ENCODE results near the gene MAPK4.
"Not testable (repeated sequence)": the region's sequence is repeated elsewhere in the genome, so short reads cannot be mapped to it uniquely, and the experiment has no call there.

The MAPK4 gene

DNA sequence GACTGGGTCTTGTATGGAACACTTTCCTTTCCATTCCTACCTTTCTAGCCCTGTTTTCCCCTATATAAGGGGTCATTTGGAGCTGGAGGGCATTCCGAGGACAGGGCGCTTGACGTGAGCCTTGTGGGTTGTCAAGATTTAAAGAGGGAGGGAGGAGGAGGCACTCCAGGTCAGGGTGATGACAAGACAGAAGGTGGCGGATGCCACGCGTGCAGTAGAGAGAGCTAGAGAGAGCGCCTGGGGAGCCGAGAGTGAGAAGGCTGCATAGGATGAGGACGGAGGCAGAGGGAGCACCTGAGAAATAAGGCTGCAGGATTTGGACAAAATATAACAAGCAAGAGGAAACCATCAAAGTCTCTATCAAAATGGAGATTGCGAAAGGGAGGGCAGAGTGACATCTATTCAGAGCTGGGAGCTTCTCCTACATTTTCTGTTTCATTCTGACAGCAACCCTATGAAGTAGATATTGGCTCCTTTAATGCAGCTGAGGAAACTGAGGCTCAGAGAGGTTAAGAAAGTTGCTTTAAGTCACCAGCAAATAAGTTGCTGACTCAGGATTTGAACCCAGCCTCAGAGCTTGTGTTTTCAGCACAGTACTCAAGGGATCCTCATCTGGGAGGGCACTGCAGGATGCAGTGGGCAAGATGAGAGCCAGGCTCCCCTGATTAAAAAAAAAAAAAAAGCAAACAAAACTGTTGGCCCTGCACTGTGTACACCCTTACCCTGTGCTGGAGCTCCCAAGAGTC, 135.7 kb downstream of the MAPK4 start:
- no peak for DNase-seq

DNA sequence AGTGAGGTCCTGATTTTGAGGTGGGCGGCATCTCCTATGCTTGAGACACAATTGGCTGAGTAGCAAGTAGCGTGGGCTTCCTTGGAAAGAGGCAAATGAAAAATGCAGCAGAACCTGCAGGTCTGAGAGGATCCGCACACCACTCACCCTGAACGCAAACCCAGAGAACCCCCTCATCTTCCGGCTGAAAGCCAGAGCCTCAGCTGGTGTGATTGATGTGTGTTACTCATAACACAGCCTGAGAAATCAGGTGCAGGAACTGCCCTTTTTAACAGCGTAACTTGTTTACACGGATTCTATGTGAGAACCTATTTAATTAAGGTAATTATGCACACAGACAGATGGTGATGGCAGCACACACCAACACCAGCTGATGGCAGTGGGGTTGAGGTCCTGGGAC, 136.5 kb downstream of the MAPK4 start:
- no peak for DNase-seq

DNA sequence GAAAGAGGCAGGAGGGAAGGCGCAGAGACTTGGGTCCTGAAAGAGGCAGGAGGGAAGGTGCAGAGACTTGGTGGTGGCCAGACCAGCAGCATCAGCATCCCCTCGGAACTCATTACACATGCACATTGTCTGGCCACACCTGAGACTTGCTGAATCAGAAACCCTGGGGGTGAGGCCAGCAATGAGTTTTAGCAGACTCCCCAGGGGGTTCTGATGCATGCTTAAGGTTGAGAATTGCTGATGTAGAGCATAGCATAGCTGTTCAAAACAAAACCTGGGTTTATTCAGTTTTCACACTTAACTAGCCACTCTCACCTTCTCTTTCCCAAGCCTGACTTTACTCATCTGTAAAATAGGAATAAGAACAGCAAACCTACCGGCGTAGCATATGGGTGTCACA, 137.0 kb downstream of the MAPK4 start:
- no peak for DNase-seq

DNA sequence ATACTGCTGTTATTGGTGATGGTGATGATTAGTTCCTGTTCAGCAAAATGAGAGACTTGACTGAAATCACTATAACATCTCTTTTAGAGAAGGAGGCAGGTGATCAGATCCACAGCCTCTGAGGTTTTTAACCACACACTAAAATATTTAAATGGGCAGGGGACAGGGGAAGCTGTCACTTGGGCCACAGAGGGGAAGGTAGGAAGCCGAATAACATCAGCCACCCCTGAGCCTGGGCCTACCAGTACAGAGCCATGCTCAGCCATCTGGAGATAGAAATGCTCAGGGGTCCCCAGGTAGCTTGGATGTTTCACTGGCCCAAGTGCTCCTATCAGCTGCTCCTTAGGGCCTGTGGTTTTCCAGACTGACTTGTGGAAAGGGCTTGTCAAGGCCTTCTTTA, 137.6 kb downstream of the MAPK4 start:
- DNase-seq, result no peak

DNA sequence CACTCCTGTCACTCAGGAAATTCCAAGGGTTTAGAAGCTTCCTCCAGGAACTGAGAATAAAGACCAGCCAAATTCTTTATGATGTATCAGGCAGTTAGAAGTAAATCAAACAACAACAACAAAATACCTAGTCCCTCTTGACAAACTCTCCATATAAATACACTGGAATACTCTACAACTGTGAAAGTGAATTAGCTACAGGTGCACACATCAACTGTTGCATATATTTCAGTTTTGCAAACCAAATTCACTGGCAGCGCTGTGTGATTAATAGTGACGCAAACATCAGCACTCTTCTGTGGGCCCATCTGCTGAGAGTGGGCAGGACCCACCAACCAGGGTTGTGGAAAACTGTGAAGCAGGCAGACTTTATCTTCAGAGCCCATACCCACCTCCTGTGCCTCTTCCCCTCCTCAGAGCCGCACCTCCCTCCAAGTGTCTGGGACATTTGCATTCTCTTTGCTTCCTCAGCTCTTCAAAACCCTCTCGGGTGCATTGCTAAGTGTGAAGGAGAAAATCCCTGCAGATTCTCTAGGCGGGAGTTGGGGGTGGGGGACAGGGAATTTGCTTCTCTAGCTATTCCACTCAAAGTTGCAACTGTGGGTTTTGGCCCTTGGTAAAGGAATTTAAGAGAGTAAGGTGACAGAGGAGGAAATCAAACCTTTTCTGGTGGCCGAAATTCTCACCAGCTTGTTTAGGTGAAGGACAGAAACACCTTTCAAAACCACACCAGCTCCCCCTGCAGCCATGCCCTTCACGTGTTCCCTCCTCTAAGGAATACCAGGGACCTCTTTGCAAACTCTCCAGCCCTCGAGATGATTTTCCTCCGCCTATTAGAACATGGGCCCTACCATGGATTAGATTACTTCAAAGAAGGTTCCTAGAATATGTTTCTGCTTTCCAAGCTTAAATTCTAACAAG, 140.6 kb downstream of the MAPK4 start:
- DNase-seq, result no peak

DNA sequence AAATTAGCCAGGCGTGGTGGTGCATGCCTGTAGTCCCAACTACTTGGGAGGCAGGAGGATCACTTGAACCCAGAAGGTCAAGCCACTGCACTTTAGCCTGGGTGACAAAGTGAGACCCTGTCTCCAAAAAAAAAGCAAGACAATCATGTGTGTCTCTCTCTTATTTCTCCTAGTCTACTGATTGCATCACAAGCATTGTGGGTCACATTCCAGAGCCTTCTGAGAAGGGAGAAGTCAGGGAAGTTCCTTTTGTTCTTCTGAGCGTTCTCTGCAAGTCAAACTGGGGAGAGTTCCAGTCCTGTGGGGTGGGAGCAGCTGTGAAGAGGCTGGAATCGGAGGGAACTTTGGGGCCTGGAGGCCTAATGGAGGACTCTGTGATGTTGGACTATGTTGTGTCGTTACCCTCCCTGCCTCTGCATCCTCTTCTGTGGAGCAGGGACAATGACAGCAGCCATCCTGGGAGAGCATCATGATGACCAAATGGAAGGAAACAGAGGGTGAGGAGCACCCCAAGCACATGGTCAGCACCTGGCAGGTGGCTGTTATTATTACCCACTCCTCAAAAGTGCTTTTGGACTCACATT, 144.6 kb downstream of the MAPK4 start:
- no peak for DNase-seq

DNA sequence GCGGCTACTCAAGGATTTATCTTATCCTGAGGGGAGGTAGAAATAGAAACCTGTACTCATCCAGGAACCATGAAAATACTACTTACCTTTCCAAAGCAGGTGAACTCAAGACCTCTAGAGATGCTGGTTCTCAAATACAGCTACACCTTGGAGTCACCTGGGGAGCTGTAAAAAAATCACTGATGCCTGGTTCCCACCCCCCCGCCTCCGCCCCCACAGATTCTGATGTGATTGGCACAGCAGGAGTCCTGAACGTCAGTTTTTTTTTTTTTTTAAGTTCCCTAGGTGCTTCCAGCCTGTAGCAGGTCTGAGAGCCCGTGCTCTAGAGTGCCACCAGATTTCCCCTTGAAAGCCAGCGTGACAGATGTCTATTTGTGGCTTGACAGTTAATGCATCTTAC, 146.3 kb downstream of the MAPK4 start:
- DNase-seq, result no peak

DNA sequence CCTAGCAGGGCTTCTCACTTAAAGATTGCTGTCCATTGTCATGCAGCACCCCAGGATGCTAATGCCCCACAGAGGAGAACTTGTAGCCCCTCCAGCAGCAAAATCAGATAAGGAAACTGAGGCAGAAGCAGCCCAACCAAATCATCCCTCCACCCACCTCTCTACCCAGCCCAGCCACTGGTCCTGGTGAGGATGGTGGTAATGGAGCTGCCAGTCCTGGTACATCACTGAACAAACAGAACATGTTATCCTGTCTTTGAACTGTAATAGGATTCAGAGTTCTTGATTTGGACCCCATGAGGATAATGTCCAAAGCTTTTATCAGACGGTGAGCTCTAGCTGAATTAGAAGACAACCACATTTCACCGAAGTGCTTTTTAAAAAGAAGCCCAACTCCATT, 146.8 kb downstream of the MAPK4 start:
- DNase-seq, result no peak

DNA sequence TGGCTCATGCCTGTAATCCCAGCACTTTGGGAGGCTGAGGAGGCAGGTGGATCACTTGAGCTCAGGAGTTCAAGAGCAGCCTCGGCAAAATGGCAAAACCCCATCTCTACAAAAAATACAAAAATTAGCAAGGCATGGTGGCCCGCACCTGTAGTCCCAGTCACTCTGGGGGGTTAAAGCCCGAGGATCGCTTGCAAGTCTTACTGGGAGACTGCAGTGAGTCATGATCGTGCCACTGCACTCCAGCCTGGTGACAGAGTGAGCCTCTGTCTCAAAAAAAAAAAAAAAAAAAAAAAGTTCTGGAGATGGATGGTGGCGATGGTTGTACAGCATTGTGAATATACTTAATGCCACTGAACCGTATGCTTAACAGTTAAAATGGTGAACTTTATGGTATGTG, 147.4 kb downstream of the MAPK4 start:
- DNase-seq, result not testable (repeated sequence)

DNA sequence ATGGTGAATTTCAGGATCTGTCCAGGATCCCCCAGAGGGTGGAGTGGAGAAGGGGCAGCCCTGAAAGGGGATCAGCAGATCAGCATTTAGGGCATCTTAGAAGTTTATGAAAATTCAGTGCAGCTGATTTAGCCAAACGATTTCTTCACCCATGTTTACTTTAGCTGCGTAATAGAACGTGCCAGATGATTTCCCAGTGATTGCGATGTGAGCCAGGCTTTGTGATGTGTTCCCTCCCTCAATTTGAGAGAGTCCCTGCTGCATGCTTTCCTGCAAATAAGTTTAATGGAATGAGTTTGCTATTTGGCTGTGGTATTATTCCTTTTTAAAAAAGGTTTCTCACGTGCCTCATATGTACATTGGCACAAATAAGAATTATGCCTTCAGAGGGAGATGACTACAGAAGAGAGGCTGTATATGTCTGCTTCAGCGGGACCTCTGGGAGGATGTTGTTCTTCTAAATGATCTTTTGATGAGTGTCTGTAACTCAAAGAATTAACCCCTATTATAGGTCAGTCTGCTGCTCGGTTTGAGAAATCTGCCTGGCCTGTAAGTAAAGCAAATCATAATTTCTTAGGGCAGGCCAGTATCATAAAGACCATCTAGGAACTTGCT, 148.1 kb downstream of the MAPK4 start:
- no peak for DNase-seq

DNA sequence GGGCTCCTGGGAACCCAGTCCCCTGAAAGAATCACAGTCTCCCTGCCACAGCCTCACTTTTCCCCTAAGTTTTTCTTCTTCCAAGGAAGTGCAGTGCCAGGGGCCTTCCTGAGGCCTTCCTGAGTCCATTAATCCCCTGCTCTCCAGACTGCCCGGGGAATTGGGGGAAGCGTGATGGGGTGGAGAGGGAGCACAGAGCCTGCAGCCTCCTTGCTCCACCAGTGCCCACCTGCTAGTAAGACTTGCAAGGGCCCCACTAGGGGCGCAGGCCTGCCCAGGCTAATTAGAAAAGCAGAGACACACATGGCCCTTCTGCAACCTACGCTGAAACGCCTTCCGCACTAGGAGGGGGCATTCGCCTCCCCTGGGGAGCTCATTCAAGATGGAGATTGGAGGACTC, 149.3 kb downstream of the MAPK4 start:
- DNase-seq, result no peak

DNA sequence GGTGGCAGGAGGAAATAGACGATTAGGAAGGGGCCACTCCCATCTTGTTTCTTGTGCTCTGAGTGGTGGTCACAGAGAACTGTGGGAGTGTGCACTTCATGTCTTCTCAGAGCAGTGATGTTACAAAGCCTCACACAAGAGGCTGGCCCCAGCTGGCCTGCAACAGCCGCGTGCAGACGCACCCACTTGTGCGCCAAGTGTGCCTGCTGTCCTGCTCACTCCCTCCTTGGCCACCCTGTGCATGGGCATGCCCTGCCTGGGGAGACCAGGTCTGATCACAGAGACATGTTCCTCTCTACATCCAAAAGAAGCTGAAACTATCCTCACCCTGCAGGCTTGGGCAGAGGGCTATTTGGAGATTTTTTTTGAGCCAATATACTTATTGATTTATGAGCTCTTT, 151.5 kb downstream of the MAPK4 start:
- DNase-seq, result no peak

DNA sequence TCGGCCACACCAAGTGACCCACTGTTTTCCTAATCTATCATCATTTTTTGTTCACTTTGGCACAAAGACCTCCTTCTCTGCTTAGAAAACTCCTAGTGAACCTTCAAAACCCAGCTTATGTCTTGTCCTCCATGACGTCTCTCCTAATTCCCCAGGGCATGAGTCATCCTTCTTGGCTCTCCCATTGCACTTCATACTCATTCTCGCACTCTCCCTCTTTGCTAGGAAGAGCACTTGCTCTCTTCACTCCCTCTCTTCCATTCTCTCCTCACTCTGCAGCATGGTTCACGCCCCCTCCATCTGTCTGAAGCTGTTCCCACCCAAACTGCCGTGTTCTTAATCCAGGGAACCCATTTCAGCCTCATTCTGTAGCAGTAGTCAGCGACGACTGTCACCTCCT, 156.0 kb downstream of the MAPK4 start:
- DNase-seq, result no peak

DNA sequence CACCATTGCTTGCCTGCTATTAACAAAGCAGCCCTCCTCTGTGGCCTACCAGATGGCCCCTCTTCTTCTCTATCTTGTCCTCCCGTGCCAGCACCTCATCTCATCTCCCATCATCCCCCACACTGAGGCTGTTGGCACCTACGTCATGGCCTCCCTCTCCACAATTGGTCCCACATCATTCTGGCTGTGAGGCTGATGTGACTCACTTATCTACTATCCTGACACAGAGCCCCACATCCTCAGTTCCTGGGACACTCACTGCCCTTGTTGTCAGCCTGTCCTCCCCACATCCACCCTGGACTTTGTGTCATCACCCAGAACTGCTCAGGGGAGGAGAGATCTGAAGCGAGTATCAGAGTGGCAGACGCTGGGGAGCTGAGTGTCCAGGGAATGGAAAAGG, 157.0 kb downstream of the MAPK4 start:
- no peak for DNase-seq

DNA sequence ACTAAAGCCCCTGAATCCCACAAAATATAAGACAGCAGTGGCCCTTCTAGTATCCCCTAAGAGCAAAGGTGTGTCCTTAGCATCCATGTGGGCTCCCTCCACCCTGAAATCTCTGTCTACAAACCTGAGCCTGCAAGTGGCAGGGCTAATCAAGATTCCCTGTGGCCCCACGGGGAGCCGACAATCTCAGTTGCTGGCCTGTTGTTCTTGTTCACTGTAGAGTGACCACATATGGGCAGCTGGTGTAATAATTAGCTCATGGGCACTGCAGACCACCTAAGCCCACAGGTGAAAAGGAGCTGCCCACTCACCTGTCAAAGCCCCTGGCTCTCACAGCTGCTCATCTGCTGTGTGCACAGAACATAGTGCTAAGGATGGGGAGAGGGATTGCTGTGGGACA, 157.7 kb downstream of the MAPK4 start:
- DNase-seq, result no peak

DNA sequence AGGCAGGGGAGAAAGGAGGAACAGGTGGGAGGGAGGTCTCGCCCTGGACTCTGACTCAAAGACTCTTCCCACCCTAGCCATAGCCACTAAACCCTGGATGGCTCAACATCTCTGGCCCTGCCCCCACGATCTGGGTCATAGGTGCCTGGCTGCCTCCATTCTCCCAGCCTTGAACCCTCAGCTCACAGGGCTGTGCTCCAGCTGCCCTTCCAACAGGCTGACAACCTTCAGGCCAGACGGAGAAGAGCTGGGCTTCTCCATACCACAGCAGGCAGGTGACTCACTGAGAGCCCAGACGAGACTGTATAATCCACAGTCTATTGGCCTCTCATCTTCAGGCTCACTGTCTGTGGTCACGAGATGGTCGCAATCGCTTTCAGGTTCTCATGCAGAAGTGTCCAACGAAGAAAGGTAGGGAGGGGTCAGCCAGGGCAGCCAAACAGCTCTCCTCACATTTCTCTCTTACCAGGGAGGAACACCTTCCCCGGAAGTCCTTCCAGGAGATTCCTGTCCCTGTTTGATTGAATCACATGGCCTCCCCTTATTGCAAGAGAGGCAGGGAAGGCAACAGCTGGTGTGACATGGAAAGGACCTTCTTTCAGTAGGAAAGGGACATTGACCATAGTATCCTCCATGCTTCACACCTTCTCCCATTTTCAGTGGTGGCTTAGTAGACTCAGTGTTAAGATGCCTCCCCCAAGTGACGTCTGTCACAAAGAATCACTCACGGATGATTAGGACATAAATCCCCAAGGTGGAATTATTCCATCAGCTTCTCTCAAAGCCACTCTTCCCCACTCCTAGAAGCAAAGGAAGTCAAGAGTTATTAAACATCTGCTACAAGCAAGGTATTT, 159.8 kb downstream of the MAPK4 start:
- DNase-seq, result no peak

DNA sequence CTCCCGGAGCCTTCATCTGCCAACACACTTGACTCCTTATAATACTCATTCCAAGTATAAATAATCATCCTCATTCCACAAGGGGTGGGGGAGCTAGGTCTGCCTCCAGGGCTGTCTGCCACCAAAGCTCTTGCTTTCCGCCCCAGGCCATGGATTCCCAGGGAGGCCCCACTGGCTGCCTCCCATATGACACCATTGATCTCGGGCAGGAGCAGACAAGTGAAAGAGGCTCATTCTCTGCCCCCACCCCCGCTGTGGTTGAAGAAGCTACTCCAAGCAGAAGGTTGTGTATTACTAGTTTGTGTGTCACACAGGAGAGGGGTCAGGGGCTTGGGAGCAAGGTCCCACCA, 160.4 kb downstream of the MAPK4 start:
- no peak for DNase-seq

DNA sequence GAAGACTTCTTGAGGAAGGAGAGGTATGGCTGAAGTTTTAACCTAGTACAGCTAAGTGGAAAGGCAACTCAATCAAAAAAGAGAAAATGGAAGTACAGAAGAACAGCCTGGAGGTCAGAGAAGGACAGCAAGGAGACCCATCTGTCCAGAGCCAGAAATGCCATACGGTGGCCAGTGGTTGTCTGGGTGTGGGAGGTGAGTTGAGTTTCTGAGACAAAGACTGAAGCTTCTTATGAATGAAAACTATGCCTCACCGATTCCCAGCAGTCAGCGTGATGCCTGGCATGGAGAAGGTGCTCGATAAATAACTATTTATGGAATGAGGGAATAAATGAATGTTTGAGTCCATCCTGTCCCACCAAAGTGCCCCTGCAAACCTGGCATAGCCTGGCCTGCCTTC, 161.1 kb downstream of the MAPK4 start:
- DNase-seq, result no peak

DNA sequence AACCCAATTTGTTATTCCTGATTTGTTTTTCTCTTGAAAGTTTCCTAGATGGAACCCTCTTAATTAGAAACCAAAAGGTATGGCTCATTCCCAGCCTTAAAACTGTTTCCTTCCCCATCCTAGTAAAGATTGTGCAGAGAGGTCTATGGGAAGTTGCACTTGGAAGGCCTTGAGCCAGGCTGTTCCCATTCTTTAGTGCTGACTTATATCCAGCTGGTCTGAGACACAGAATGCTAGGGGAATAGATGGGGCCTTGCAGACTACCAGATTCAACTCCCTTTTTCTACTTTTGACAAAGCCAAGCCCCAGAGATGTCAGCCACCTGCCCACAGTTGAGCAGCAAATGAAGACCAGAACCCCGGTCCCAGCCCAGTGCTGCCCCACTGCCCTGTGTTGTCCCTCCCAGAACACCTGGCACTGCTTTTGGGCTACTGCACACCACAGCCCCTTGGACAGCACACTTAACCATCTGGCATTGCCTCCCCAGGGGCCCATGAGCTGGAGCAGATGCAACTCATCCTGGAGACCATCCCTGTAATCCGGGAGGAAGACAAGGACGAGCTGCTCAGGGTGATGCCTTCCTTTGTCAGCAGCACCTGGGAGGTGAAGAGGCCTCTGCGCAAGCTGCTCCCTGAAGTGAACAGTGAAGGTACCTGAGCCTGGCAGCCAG, 161.7 kb downstream of the MAPK4 start:
- DNase-seq, result no peak

DNA sequence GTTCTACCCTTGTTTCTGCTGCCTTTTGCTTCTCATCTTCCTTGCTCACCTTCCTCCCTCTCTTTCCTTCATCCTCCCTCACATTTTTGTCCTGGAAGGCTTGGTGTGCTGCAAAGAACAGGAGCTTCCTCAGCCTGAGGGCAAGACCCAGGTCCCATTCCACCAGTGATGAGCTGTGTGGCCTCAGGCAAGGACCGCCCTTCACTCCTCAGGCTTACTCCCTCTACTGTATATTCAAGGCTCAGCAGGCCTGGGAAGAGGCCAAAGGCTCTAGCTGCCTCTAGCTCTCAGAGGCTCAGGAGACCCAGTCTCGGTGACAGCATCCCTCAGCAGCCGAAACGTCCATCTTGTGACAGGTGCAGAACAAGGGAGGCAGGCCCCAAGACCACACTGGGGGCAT, 162.4 kb downstream of the MAPK4 start:
- no peak for DNase-seq

DNA sequence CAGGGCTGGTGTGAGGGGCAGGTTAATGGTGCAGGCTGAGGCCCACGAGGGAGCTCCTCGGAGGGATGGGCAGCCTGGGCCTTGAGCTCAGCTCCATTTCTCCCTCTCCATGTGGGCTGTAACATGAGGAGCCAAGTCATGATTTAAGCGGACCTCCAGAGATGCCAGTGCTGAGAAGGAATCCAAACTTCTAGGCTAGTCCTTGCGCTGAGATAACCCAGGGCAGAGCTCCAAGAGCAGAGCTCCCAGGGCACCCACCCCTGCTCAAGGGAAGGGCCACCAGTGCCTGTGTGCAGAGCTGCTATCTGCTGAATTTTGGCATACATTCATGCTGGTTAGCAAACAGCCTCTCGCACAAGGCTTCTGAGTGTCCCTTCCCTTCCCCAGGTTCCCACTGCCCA, 164.9 kb downstream of the MAPK4 start:
- no peak for DNase-seq

DNA sequence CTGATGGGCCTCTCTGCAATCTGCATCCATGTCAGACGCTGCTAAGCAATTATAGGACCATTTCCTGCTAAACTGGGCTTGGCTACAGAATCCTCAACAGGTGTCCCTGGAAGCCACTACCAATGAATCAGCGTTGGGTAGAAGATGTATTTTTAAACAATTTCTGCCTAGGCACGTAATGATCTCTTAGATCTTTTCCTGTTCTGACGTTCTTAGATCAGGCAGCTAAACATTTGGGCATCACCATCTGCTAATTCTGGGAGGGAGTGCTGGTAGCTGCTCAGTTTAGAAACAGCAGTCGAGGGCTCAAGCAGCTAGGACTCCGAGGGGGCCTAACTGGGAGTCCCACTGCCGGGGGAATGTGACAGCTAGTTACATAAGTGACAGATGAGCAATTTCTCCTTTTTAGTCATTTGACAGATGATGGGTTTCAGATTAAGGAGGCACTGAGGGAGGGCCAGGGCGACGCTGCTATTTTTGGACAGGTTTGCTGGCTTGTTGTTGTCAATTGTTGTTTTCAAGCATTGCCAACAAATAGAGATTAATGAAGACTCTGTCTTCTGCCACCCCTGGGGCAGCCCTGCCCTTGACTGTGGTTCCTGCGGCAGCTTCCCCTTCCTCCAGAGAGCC, 167.2 kb downstream of the MAPK4 start:
- no peak for DNase-seq
